HG03064 (cell line): ENCODE data around the gene SP100.
"Not testable (repeated sequence)": the region's sequence is repeated elsewhere in the genome, so short reads cannot be mapped to it uniquely, and the experiment has no call there.

ENCODE experiments used
- ATAC-seq: cut with Tn5 transposase; IDR thresholded peaks from one replicate; pipeline ENCODE4 v1.9.1; 2021; ENCODE audit warnings: low read depth; ENCODE audit not compliant: unreplicated experiment

Gene SP100

GRCh38 chr2:230418341-230419016, 2.5 kb downstream of the SP100 start:
- ATAC-seq: no peak

- ATAC-seq: no peak
Observed at GRCh38 chr2:230419181-230419580, 3.2 kb downstream of the SP100 start.

GRCh38 chr2:230422149-230422548, 6.1 kb downstream of the SP100 start:
- no peak for ATAC-seq

- no peak for ATAC-seq
Observed at GRCh38 chr2:230423851-230424458, 8.0 kb downstream of the SP100 start.

- no peak for ATAC-seq
Observed at GRCh38 chr2:230425377-230425776, 9.4 kb downstream of the SP100 start.

GRCh38 chr2:230429513-230429912, 13.5 kb downstream of the SP100 start:
- ATAC-seq: no peak

GRCh38 chr2:230430957-230431910, 15.2 kb downstream of the SP100 start:
- ATAC-seq: no peak

- ATAC-seq: no peak
Observed at GRCh38 chr2:230434677-230435324, 18.8 kb downstream of the SP100 start.

- no peak for ATAC-seq
Observed at GRCh38 chr2:230435431-230435830, 19.4 kb downstream of the SP100 start.

- ATAC-seq: not testable (repeated sequence)
Observed at GRCh38 chr2:230439121-230439520, 23.1 kb downstream of the SP100 start.

GRCh38 chr2:230439590-230439989, 23.6 kb downstream of the SP100 start:
- ATAC-seq: no peak

- peak; percentile 47 for ATAC-seq
Observed at GRCh38 chr2:230441227-230441897, 25.4 kb downstream of the SP100 start.

GRCh38 chr2:230443541-230443940, 27.5 kb downstream of the SP100 start:
- ATAC-seq: no peak

- no peak for ATAC-seq
Observed at GRCh38 chr2:230444832-230445231, 28.8 kb downstream of the SP100 start.

GRCh38 chr2:230447036-230447435, 31.0 kb downstream of the SP100 start:
- ATAC-seq: no peak

- peak; percentile 77 for ATAC-seq
Observed at GRCh38 chr2:230447455-230448451, 31.8 kb downstream of the SP100 start.

- ATAC-seq: no peak
Observed at GRCh38 chr2:230449901-230450467, 34.0 kb downstream of the SP100 start.

- ATAC-seq: no peak
Observed at GRCh38 chr2:230453006-230453405, 37.0 kb downstream of the SP100 start.
